SK-N-DZ (cell line): Measurements from ENCODE around the gene CADM1.

Experiments used
- DNase-seq: peaks from one replicate; pipeline ENCODE4 v3.0.0-alpha.2; 2015; ENCODE audit warnings: low spot score

The CADM1 gene

DNA sequence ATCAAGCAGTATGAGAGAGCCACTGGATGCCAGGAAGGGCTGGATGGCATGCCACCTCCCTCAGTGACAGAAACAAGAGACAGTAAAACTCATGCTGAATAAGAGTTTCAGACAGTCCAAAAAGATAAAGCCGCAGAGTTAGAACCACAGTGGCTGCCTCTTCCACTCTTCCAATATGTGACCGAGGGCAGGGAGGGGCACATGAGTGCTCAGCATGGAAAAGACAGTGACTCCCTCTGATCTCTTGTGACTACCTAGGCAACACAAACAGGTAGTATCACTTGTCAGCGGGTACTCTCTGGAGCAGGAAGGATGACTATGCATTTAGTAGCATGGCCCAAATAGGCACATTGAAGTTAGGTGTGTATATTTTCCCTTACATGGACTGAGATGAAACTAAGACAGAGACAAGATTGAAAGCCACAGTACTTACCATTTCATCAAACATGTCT lies 295.4 kb downstream of the CADM1 start:
- no peak for DNase-seq

DNA sequence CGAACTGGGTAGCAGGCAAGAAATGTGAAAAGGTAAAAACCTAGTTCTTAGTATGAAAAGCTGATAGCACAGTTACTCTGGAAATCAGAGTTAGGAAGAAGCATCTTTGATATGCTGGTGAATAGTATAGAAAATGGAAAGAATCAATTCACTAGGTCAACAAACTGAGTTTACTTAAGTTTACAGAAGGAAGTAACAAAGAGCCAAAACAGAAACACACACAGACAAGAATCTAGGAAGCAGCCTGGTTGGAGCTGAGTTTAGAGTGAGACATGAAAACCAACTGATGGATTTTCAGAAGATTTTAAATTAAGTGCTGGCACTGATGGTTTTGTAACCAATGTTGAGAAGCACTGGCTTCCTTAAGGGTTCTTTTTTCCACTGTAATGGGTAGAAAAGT lies 296.3 kb downstream of the CADM1 start:
- no peak for DNase-seq

DNA sequence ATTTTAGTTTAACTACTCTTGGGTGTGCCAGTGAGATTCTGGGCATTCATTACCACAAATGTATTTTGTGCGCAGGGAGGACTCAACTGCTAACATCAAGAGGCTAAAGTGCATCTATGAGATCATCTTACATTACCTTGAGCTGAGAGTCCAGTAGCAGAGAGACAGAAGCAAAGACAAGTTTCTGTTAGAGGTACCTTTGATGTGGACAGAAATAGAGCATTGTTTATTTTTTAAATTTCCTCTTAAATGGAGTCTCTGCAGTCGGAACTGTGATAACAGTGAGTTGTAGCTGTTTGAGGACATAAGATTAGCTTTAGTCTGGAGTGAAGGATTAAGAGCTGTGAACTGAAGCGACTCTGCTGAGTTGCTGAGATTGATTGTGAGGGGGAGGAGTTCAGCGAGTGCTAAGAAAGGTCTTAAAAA lies 297.0 kb downstream of the CADM1 start:
- peak; percentile 23 for DNase-seq

DNA sequence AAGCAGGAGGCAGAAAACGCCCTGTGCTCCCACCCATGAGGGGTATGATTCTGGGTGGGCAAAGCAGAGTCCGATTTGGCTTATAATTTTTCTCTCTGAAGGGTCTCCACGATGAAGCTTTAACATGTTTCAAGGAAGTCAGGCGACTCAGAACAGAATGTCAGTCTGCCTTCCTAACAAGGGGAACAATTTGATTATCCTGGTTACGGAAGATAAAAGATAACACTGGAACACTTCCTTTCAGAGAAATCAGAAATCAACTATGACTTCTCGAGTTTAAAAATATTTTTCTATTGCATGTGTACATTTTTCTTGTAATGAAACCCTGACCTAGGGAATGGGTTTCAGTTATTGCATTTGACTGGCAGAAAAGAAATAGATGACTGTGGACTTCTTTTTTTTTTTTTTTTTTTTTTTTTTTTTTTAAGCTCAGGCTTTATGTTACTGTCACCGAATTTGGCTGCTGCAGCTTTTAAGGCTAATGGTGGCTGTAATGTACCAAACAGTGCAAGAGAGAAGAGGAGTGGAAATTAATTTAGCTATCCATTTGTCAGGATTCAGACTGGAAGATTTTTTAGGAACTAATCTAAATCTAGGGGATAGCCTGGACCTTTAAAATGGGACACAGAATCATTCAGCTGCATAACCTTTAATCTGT lies 297.7 kb downstream of the CADM1 start:
- DNase-seq, result peak; percentile 80

DNA sequence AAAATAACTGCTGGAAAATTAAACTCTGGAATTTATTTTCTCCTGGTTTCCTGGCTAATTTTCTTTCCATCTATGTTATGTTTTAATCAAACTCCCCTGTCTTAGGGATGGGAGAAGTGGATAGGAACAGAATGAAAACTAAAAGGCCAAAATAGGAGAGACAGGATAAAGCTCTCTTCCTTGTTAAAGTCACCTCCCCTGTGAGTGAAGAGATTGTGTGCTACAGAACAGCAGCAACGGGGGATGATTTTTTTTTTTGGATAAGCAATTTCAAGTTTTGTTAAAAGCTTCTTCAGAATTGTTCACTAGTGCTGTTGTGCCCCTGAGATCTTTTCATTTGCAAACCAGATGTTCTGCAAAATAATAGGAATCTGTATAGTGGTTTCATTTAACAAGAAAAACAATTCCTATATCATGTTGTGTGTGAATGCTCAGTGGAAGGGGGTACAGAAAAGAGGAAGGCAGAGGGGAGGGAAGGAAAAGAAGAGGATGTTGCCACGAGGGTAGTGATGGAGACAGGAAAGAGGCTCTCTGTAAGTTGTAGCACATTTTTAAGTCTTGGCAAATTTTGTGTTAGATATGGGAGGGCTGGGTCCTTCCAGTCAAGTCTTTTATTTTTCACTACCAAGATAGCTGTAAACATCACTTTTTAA lies 301.2 kb downstream of the CADM1 start:
- DNase-seq, result no peak

DNA sequence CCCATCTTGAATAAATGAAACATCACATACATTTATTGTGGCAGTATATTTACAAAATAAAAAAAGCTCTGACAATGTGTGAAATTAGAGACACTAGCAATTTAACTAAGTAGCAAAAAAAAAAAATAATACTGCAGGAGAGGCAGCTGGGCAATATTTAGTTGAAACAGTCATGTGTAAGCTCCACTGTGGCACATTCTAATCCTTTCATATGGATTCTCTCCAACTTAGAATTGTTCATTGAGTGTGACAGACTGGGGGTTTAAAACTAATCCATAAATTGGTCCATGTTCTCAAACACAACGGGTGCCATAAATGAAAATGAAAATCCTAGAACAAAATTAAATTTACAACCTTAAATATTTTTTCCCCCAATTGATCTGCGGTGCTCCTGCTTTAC lies 302.1 kb downstream of the CADM1 start:
- peak; percentile 37 for DNase-seq

DNA sequence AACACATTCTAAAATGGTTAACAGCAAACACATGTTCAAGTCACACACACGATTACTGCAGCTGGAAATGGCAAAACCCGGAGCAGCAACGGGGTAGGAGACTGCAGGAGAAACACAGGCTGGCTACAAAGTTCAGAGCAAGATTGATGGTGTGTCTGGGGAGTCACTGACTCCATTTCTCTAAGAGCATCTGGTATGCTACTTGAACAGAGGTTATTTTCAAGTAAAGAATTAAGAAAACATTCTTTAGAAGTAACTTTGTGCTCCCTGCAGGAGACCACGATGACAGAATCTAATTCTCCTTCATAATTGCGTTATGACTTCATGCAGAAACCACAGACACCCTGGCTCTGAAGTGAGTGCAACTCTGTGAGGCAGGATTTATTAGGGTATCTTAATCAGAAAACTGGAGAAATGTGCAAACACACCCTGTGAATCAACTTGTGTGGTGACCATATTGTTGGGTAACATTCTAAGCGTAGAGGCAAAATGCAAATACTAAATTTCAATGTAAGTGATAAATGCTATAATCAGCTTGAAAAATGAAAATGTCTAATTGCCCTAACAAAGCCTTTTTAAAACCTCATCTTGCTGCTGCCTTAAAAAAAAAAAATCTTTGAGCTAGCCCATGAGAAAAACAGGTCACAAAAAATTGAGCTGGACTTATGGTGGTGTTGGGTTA lies 303.0 kb downstream of the CADM1 start:
- peak; percentile 51 for DNase-seq

DNA sequence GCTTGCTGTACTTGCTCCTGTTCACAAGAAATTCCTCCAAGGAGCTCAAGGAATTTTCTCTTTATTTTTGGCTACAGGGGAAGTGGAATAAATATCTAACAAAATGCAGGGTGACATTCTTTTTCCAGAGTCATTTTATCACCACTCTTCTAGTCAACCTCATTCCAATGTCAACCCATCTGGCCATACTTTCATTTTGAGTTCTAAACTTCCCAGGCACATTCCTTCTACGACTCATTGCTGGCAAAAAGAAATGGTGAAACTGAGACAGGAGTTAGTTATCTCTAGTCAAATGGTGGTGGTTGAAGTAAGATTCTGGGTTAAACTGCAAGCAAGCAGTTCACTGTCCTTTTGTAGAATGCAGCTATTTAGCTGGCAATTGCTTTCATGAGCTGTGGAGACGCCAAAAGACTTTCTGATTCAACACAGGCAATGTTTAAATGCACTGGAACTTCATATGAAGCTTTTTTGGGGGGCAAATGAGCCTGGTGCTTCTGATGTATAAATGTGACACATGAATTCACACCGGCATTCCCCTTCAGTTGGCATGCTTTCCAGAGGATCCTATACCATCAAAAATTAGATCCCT lies 304.6 kb downstream of the CADM1 start:
- no peak for DNase-seq

DNA sequence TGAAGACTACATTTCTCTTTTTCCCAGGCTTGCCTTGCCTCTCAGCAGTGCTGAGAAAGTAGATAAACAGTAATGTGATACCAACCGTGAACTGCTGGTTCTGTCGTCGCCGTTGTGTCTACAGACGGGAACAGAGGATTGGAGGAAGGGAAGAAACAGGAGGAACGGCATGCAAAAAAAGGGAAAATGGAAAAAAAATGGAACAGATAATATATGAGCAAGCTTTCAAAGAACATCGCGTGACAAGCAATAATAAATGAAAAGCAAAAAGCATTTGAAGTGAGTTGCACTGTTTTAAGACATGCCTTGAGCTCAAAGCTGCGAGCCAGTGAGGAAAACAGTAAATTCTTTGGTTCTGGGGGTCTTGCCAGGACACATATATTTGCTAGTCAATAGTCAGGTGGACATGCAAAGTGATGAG lies 305.9 kb downstream of the CADM1 start:
- DNase-seq, result no peak

DNA sequence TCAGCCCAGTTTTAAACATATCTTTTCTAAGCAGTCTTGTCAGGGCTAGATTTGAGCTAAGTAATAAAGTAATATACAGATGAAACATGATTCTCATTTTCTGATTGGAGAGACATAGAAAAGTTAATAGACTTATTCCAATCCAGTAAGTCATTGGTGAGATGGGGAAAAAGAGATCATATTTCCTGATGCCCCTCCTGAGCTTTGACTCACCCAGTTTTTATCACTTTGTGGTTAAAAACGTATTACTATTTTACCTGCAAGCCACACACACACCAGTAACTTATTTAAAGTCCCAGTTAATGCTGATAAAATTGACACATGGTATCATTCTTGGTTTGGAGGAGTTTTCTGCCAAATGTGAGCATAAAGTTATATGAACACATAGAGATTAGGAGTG lies 306.8 kb downstream of the CADM1 start:
- no peak for DNase-seq

DNA sequence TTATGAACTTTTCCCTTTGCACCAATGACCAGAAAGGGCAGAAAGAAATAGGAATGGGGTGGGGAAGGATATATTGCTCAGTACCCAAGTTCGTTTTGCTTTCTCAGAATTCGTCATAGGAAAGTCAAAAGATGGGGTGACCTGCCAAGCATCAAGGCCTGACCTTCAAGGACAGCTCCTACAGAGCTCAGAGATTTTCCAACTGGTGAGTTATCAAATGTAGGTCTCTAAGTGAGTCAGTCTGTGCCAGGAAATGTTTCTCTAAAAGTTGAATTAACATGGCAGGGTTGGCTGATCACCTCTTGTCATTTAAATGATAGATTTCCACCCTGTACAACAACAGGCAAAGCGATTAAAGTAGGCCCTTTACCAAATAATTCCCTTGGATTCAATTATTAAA lies 307.2 kb downstream of the CADM1 start:
- no peak for DNase-seq

DNA sequence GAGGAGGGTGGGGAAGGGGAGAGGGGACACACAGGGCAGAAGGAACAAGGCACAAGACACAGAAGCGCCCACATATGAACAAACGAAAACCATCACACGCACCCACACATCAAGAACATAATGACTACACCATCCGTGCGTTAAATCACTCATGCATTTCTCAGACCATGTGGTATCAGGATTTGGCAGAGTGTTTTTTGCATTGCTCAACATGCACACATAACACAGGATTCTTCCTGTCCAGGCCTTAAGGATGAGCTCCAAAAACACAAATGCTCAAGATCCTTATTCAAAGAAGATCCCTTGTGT lies 309.5 kb downstream of the CADM1 start:
- DNase-seq, result no peak

DNA sequence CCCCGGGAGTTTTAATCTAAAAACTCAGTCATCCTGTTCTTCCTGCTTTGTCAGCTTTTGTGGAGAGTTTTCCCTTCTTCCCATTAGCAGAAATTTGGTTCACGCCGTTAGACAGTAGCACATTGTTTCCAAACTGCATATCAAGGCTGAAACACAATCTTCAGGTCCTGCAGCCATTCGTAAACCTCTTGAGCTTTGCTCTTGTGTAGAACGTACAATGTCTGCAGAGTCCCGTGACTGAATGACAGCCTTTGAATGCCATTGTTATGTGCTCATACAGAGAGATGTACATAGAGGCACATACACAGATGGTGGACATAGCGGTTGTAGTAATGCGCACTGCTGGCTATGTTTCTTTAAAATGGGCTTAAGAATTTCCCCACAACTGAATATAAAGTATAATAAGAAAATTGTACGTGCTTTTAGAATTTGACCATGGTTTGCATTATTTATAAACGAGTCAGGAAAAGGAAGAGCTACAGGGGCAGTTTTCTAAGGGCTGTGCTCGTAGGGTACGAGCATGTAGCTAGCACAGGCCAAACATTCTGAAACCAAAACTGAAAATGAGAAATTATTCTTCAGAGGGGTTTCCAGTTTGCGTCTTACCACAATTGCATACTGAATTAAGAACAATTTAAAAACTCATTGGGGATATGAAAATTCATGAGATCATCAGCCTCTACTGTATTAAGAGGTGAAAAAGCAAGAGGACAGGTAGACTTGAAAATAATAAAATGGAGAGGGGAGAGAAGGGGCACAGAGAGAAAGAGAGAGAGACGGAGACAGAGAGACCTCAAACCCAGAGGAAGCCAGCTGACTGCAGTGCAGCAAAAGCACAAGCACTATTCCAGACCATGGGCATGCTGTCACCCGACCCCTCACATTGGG lies 310.1 kb downstream of the CADM1 start:
- no peak for DNase-seq

DNA sequence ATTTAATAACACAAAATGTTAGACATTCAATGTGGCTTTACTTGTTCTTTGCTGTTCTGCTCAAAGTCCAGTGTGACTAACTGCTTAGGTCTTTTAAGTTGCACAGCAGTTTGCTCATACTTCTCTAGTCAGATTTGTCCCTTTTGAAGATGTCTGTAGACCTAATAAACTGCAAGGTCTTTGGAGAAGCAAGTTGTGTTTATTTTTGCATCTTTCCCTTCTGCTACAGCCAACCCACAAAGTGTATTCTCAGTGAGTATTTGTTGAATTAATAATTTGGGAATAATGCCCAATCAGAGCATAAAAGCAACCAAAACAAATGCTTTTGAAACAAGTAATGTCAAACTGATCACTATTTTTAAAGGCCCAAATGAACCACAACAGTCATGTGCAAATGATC lies 312.5 kb downstream of the CADM1 start:
- no peak for DNase-seq

DNA sequence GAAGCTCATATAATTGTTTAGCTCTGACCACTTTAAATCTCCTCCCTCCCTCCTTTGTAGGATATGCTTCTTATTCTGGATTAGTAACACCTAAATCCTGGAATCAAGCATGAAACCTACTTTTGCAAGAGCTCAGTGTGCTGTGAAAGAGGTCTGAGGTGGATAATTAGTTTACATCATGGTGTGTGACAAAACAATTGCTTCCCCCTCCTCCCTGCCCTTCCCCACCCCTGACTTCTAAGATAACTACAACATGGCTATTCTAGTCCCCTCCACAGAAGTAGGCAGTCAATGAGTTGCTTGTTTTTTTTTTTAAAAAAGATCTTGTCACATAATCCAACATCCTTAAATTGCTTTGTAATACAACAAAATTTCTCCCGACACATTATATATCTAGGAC lies 314.0 kb downstream of the CADM1 start:
- DNase-seq, result no peak

DNA sequence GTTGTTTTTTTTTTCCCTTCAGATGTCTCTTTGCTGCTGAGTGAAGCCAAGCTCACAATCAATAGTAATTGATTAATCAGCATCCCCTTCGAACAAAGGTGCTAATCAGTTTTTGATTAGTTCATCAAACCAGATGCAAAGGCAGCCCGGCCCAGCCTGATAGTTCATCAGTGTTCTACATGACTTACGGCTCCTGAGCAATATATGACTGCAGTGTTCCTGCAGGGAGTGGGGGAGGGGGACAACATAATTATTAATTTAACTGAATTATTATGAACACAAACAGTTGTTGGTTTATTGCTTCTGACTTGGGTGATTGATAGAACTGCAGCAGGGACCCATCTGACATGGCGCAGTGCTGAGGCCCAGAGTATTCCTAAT lies 315.3 kb downstream of the CADM1 start:
- no peak for DNase-seq

DNA sequence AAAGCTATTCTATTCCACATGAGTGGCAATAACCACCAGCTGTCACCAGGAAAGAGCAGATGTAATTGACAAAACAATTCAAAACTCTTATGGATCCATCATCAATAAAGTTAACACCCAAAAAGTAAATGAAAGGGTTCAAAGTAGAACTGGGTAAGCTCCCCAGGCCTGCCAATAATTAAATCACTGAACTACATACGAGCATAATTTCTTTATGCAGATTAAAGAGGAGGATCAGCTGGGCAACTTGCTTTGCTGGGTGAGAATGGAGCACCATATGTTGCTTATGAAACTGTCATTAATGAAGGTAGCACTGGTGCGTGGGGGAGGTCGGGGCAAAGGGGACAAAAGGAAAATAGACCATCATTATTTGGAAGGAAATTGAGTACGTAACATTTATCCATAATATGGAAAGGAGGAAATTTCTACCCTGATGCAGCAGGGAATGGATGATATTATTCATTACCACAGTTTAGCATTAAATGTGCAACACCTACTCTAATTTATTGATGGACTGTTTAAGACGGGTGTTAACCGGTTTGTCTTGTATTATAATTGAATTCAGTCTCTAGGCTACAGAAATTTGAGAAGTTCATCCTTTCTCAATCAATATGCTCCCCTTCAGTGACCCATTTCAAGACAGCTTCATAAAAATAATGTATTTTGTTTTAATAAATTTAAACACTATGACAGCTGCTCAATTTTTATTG lies 315.9 kb downstream of the CADM1 start:
- DNase-seq, result no peak

DNA sequence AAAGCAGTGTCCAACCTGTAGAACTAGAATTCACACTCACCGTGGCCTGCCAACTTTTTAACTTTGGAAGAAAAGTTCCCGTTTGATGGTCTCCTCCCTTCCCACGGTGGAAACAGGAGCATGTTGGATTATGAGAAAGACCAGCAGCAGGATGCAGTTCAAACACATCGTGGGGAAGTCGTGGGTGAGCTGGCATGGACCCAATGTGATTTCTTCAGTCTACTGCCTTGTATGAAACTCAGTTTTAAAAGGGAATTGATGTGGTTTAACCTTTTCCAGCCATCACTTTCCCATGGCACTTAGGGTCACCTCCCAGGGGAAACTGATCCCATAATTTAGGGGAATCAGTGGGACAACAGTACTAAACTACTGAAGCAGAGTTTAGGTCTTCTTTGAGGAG lies 318.3 kb downstream of the CADM1 start:
- no peak for DNase-seq

DNA sequence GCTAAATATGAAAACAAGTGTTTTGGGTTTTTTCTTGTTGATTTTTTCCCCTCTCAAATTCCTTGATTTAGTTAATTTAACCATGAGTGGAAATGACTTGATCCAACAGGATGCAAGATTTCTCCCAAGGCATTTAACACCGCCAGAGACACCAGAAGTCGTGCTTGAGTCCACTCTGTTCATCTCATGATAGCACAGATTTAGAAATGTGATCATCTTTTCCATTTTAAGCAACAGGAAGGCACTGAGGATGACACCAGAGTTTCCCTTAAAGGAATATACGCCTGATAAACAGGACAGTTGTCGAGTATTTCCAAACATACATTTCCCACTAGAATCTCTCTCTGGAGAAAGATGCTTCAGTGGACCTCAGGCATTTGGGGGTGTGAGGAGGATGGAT lies 318.7 kb downstream of the CADM1 start:
- DNase-seq, result no peak

DNA sequence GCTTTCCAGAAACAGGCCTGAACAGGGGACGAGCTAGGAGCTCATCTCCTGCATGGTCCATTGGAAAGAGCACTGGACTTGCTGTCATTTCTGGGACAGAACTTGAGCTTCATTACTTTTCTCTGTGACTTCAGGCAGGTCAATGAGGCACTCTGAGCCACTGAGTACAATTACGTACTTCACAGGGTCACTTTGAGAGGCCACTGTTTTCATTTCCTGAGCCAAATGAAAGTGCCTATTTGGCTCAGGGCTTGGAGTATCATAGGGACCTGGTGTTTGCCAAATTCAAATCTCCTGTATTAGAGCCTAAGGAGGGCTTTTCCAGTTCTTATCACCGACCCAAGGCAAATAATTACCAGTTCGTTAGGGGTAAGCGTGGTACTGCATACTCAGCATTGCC lies 319.3 kb downstream of the CADM1 start:
- no peak for DNase-seq

DNA sequence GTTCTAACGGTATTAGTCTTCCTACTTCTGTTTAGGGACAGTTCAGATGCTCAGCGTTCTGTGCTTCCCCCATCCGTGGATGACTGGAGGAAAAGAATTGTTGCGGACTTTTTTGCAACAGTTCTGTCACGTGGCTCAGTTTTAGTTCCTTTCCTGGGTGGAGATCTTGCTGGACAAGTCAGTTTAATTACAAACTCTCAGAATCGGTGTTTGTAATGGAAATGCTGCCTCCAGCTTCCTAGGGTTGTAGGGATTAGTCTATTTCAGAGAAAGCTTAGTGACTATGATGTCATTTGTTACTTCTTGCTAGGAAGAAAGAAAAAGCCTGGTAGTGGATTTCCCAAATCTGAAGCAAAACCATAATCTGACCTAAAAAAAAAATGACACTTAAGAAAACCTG lies 320.4 kb downstream of the CADM1 start:
- no peak for DNase-seq
